ENCODE data around the gene ABL2.

DNA sequence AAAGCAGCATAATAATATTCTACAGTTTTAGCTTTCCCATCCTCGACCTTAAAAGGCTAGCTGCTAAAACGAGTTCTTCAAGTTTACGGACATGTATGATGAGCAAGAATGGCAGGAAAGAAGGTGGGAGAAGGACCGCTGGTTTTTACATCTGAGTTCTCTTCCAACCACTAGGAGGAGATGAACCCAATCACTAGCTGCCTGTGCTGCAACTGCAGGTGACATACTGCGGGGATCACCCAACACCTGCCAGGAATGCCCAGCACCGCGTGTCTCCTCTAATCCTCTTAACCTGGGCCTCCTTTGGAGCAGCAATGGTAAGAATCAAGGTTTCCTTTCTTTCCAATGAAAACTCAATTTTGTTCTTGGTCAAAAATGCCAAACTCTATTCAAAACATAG, 124.1 kb downstream of the ABL2 start:
- TF ChIP-seq, protein P1, sequence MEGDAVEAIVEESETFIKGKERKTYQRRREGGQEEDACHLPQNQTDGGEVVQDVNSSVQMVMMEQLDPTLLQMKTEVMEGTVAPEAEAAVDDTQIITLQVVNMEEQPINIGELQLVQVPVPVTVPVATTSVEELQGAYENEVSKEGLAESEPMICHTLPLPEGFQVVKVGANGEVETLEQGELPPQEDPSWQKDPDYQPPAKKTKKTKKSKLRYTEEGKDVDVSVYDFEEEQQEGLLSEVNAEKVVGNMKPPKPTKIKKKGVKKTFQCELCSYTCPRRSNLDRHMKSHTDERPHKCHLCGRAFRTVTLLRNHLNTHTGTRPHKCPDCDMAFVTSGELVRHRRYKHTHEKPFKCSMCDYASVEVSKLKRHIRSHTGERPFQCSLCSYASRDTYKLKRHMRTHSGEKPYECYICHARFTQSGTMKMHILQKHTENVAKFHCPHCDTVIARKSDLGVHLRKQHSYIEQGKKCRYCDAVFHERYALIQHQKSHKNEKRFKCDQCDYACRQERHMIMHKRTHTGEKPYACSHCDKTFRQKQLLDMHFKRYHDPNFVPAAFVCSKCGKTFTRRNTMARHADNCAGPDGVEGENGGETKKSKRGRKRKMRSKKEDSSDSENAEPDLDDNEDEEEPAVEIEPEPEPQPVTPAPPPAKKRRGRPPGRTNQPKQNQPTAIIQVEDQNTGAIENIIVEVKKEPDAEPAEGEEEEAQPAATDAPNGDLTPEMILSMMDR (IDR thresholded peaks at IDR 0.05): peak; percentile 2 to 41
- TF ChIP-seq POLR2AphosphoS5 (IDR thresholded peaks at IDR 0.05): no peak
- no peak for TF ChIP-seq POLR2A (IDR thresholded peaks at IDR 0.05)
- no peak for TF ChIP-seq EP300 (IDR thresholded peaks at IDR 0.05)
